Endometrium (tissue), 2 donors: Measurements from ENCODE around the gene TOP2A.

Source experiments
- FAIRE-seq: peaks from 2 replicates; lab custom pipeline; 2012; peaks lifted over from hg19 to GRCh38; lab: Jason Lieb, UNC
- donor health status: control.
- donor health status: control.

The TOP2A gene, protein sequence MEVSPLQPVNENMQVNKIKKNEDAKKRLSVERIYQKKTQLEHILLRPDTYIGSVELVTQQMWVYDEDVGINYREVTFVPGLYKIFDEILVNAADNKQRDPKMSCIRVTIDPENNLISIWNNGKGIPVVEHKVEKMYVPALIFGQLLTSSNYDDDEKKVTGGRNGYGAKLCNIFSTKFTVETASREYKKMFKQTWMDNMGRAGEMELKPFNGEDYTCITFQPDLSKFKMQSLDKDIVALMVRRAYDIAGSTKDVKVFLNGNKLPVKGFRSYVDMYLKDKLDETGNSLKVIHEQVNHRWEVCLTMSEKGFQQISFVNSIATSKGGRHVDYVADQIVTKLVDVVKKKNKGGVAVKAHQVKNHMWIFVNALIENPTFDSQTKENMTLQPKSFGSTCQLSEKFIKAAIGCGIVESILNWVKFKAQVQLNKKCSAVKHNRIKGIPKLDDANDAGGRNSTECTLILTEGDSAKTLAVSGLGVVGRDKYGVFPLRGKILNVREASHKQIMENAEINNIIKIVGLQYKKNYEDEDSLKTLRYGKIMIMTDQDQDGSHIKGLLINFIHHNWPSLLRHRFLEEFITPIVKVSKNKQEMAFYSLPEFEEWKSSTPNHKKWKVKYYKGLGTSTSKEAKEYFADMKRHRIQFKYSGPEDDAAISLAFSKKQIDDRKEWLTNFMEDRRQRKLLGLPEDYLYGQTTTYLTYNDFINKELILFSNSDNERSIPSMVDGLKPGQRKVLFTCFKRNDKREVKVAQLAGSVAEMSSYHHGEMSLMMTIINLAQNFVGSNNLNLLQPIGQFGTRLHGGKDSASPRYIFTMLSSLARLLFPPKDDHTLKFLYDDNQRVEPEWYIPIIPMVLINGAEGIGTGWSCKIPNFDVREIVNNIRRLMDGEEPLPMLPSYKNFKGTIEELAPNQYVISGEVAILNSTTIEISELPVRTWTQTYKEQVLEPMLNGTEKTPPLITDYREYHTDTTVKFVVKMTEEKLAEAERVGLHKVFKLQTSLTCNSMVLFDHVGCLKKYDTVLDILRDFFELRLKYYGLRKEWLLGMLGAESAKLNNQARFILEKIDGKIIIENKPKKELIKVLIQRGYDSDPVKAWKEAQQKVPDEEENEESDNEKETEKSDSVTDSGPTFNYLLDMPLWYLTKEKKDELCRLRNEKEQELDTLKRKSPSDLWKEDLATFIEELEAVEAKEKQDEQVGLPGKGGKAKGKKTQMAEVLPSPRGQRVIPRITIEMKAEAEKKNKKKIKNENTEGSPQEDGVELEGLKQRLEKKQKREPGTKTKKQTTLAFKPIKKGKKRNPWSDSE (N-terminal part only)

DNA sequence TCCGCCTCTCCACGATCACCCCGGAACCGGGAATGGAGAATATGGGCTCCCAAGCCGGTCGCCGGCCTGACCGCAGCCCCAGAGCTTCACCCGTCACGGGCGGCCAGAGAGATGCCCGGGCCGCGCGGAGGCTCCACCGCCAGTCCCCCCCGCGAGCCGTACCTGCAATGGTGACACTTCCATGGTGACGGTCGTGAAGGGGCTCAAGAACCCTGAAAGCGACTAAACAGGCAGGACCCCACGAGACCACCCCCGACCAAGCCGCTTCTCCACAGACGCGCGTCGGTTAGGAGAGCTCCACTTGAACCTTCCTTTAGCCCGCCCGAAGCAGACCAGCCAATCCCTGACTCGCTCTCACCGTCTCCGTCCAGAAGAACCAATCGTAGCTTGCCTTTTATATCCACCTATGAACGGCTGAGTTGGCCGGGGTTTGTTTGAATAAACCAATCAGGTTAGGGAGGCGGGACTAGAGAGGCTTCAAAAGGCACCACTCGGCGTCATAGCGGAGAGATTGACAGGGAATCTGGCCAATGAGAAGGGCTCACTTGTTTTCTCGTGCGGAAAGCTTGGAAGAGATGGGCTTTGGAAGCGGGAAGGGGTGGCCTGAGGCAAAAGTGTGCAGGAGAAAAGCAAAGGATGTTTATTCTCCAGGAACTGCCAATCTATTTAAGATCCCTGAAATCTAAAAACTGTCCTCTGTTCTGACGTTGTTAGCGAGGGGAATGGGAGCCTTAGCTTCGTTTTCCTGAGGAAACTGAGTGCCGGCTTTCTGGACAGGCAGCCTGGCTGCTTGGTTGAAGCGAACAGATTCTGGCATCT is at the start of gene TOP2A:
Gene TOP2A (minus strand): TSS at position 288 of the 819 bp plus-strand sequence. CDS start 105 bp downstream, at position 183.
- peak; percentile 99 for FAIRE-seq

DNA sequence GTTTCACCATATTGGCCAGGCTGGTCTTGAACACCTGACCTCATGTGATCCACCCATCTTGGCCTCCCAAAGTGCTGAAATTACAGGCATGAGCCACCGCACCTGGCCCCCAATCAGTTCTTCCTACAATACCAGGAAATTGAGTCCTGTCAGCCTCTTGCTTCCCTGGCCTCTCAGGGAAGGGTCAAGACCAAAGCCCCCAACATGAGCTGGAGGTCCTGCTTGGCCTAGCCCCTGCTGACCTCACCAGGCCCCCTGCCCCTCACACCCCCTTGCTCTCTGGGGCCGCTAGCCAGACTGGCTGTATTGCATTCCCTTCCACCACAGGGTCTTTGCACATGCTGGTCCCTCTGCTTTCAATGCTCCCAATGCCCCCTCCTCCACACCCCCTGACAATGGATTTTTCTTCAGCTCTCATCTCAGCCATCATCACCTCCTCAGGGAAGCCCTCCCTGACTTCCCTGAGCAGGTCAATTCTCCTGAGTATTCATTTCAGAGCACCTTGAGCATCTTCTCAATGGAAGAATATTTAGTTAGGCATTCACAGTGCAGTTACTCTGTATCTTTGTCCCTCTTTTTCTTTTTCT is 49.7 kb upstream of the TOP2A start:
- FAIRE-seq = no peak

DNA sequence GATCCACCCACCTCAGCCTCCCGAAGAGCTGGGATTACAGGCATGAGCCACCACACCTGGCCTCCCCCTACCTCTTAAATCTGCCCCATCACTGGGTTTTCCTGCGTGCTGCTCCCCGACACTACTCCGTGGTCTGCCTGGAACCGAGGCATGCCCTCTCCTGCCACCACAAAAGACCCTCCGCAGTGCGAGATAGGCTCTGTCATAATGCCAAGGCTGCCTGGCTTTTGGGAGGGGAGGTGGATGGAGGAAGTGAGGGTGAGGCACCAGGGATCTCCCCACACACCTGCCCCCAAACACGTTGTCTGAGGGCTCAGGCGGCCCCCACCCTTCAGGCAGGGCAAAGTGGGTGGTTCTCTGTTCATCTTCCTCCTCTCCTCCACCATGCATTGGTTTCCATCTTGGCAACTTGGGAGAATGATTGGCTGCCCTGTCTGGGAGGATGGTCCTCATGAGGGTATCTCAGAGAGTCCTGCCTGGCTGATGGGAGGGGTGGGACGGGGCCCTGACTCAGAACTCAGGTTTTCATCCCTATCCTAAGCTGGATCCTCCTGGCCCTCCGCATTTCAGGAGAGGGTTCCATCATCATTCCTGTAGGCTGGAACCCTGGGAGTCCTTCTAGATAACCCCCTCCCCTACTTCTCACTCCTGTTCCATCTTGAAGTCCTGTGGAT is 48.7 kb upstream of the TOP2A start:
- FAIRE-seq = no peak

DNA sequence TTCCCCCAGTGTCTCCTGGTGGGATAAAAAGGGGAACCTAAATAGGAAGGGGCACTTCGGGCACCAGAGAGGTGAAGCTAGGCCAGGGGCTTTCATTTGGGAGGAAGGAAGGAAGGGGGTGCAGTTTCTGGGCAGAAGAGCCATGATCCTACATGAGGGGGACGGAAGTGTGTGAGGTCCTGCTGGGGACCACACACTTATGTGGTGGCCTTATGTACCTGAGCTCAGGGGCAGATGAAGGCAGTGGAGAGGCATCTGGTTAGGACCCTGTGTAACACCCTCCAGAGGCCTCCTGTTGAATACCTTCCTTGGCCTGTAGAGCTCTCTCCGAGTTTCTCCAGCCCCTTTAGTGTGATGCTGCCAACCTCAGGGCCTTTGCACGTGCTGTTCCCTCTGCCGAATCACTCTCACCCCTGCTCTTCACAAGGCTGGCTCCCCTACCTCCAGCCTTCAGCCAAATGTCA is 46.7 kb upstream of the TOP2A start:
- no peak for FAIRE-seq

DNA sequence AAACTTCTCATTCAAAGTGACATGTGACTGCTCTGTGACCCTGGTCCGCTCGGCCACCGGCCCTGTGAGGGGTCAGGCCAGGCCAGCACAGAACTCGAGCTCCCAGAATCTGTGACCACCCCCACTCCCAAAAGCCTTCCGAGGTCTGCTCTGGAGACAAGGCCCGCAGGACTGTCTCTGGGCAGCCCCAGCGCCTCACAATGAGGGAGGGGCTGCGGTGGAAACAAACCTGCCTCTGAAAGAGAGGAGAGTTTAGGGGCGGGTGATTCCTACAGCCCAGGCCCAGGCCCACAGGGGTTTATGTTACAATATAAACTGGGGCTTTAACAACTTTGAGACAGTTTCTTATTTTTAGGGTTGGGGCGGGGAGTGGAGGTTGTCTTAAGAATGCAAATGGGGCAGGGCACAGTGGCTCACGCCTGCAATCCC is 45.4 kb upstream of the TOP2A start:
- FAIRE-seq = peak; percentile 37

DNA sequence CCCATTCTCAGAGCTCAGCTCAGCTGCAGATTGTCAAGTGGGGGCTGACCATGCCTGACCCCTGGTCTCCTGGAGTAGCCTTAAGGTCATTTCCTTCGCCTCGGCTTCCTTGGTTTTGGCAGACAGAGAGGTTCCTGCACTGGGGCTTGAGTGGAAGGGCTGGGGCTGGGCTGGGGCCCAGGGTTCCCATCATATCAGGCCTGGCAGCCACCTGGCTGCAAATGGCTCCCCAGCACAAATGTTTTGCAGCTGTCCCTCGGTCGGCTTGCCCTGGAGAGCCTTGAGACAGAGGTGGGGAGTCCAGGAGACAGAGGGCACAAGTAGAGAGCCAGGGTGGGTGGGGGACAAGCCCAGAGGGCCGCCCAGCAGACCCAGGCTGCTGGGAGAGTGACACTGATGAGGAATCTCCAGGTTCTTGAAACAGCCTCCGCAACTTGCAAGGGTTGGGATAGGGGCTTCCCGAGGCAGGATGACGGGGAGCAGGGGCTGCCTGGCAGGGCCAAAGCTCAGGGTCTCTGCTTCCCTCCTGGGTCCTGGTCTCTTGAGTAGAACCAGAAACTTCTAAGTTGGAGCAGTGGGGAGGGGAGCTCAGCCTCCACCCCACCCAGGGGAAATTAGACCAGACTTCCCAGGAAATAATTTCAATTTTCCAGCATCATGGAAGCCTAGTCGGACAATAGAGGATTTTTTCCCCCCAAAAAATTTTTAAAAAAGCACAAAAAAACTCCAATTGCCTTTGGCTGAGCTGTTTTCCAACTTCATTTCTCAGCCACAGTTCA is 44.8 kb upstream of the TOP2A start:
- no peak for FAIRE-seq

DNA sequence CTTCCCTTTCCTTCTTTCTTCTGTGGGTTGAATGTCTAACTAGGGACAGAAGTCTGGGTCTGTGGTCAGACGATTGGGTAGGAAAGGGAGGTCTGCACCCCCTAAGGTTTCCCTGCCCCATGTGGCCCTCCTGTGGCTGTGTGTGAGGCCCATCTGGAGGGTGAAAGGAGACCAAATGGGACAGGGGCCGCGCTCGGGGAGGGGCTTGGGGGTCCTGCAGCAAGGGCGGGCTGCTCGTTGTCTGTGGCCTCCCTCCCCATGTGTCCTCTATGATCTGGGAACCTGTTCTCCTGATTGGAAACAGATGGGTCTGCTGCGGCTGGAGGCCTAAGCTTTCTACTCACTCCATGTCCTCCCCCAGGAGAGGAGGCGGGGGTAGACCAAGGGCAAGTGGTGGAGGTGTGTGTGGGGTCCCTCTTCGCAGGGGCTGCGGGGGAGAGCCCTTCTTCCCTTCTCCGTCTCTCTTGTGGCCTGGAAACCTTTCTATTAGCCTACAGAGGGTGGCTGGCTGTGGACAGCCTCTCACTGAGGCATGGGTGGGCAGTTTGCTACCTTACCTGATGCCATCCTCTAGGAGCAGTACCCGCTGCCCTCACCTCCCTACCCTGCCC is 44.1 kb upstream of the TOP2A start:
- peak; percentile 15 for FAIRE-seq

DNA sequence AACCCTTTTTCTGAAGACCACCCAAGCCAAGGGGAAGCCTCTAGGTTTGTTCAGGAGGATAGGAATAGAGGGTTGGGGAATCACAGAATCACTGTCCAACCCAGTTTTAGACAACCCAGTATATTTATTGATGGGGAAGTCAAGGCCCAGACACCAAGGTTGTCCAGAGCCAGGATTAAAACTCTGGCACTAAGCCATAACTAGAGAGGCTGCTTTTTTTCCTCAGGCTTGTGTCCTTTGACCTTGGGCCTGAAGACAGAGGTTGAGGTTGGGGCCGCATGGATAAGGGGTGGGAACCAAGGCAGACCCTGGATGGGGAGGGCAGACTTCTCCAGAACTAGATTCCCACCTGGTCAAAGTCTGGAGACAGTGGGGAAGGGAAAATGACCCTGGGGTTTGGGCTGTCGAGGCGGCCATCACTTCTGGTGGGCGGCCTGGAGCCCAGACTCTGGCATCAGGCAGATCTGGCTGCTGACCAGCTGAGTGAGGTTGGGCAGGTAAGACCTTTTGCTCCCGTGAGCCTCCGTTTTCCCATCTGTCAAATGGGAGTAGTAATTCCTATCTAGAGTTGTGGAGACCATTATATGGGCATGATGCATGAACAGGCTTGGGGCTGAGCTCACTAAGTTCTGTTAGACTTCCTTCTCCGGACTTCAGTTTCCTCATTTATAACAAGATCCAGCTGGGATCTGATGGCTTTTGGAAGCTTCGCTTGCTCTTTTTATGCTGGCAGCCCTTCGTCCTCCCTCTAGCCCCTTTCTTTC is 43.5 kb upstream of the TOP2A start:
- FAIRE-seq = peak; percentile 50

DNA sequence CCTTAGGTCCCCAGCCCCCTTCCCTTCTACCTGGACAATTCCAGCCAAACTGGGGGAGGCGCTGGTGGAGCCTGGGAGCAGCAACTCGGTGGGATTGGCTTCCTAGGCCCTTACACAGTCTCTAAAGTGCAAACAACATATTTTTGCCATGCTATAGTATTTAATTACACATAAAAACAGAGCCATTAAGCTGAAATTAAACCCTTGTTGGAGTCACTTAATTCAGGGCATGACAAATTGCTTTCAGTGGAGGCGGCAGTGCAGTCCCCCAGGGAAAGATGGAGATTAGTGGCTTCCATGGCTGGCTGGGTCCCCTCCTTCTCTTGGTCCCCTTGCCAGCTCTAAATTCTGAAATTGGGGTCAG is 42.9 kb upstream of the TOP2A start:
- no peak for FAIRE-seq

DNA sequence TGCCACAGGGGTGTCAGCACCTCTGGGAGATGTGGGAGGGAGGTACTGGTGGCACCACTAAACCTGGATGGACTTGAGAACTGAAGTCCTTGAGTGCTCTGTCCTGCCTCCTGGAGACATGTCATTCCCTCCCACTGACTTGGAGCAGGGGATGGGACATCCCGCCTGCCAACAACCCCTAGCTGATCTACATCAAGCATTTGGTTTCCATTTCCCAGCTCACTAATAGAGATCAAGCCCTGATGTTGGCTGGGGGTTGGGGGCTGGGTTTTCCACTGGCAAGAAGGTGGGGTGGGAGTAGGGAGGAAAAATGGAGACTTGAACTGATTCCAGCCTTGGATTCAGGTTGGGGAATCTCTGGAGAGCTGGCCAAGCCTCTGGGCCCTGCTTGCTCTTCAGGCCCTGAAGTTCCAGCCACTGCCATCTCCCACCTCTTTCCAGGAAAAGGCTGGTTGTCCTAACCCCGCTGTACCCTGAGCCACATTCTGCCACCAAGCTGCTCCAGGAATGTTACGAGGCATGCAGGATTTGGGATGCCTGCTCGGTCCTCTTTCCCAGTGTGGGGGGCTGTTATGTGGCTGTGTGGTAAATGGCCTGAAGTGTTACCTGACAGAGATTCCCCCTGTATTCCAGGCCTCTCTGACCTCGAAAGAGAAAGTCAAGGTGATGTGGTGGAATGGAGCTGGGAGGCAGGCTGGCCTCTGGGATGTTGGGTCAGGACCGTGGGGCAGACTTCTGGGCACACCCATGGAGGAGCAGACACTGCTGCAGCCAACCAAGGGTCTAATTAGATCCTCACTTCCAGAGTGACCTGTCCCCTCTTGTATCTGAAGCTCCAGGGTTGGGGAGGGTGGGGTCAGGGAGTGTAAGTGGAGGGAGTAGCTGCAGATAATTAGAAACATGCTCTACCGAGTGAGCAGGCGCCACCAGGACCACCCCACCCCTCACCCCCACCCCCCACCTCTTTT is 42.2 kb upstream of the TOP2A start:
- no peak for FAIRE-seq

DNA sequence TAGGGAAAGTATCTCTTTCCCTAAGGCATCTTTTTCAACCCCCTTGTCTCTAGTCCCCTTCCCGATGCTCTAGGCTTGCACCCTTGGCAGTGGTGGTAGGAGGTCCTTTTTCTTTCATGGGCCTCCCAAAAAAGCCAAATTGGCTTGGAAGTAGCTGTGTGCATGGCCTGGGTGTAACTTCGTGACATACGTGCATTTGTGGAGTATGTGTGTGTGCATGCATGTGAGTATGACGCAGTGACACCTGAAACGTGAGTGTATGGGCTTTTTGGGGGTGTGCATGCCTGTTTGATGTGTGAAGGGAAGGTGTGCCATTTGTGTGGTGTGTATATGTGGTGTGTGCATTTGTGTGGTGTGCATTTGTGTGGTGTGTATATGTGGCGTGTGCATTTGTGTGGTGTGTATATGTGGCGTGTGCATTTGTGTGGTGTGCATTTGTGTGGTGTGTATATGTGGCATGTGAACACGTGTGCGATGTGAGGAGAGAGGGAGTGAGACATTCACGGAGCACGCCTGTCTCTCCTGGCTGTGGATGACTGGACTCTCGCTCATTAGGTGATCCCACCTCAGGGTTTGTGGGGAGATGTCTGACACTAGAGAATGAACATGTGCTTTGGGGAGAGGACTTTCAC is 41.3 kb upstream of the TOP2A start:
- no peak for FAIRE-seq

DNA sequence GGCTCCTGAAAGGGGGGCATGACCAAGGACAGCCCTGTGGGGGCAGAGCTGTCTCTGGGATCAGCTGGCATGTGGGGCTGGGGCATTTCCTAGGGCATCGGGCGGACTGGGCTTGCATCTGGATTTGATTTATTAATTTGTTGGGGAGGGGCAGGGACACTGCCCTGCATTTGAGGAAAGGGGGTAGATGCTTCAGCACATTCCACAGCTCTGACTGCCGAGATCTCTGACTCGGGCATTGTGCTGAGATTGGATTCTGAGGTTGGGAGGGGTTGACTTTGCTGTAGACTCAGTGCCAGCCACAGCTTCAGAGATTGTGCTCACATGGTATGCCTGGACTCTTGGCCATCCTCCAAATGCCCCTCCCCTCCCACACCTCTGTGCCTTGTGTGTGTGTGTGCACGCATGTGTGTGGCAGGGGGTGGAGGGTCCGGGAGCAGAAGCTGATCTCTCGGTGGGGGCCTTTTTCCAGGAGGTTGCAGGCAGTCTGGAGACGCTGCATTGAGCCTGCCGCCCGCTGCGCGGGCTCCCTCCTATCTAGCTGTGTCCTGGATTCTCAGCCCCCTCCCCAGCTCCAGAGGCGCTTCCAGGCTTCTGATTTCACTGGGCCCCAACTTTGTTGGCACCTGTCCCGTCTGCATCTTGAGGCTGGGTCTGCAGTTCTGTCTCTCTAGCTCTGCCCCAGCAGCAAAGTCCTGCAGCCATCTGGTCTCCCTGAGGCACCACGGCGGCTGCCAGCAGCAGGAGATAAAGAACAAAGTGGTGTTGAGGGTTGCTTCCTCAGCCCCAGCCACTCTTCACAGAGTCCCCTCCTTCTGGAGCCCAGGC is 40.5 kb upstream of the TOP2A start:
- FAIRE-seq = no peak

DNA sequence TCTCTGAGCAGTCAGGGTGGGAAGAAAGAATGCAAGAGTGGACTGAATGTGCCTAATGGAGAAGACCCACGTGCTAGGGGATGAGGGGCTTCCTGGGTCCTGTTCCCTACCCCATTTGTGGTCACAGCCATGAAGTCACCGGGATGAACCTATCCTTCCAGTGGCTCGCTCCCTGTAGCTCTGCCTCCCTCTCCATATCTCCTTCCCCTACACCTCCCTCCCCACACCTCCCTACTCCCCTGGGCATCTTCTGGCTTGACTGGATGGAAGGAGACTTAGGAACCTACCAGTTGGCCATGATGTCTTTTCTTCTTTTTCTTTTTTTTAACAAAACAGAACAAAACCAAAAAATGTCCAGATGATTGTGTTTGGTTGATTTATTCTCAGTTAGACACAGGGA is 39.7 kb upstream of the TOP2A start:
- no peak for FAIRE-seq

DNA sequence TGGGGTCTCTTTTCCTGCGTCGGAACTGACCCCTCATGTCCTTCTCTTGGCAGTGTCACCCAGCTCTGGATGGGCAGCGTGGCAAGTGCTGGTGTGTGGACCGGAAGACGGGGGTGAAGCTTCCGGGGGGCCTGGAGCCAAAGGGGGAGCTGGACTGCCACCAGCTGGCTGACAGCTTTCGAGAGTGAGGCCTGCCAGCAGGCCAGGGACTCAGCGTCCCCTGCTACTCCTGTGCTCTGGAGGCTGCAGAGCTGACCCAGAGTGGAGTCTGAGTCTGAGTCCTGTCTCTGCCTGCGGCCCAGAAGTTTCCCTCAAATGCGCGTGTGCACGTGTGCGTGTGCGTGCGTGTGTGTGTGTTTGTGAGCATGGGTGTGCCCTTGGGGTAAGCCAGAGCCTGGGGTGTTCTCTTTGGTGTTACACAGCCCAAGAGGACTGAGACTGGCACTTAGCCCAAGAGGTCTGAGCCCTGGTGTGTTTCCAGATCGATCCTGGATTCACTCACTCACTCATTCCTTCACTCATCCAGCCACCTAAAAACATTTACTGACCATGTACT is 38.8 kb upstream of the TOP2A start:
- FAIRE-seq = no peak

DNA sequence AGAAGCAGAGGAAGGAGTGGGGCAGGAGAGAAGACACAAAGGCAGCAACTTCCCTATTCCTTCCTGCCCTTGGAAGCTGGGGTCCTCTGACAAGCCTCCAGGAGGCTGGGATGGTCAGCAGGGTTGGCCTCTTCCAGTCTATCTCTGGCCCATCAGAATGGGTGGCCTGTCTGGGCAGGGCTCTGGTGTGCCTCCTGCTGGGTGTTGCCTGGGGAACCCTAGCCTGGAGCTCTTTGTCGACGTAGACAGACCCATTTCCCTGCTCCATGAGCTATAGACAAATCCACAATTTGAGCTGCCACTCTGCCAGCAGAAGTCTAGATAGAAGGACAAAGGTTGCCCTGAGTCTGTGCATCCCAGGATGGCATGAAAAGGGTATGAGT is 36.9 kb upstream of the TOP2A start:
- FAIRE-seq = no peak
